SK-N-SH treated with all-trans-retinoic acid at 6 μM for 48 hours (cell line): ENCODE results near the gene ZNF789.

Experiments used
- ATAC-seq: fragments of 200-7000 bp; cut with Tn5 transposase; 3 replicates; pipeline ENCODE4 v1.9.1; 2020; ENCODE audit warnings: mild to moderate bottlenecking, moderate library complexity
- CSDC2 ChIP-seq: fragments of 250-450 bp; sonication (Bioruptor Pico); IDR thresholded peaks from 2 replicates; pipeline ENCODE4 v1.5.0; 2020; ENCODE audit warnings: mild to moderate bottlenecking, moderate library complexity
- CSRNP3 ChIP-seq: fragments of 250-450 bp; sonication (Bioruptor Pico); IDR thresholded peaks from 2 replicates; pipeline ENCODE4 v1.5.1; 2021; ENCODE audit warnings: mild to moderate bottlenecking, moderate library complexity
- GLIS3 ChIP-seq: fragments of 250-450 bp; sonication (Bioruptor Pico); IDR thresholded peaks from 2 replicates; pipeline ENCODE4 v1.5.0; 2020; ENCODE audit warnings: mild to moderate bottlenecking, moderate library complexity
- OSR1 ChIP-seq: fragments of 250-450 bp; sonication (Bioruptor Pico); IDR thresholded peaks from 2 replicates; pipeline ENCODE4 v1.8.0; 2022; ENCODE audit warnings: moderate library complexity, mild to moderate bottlenecking, inconsistent platforms
- POU6F1 ChIP-seq: fragments of 250-450 bp; sonication (Bioruptor Pico); IDR thresholded peaks from 2 replicates; pipeline ENCODE4 v1.8.0; 2021; ENCODE audit warnings: low read depth, mild to moderate bottlenecking, moderate library complexity, borderline replicate concordance
- PPARA ChIP-seq: fragments of 250-450 bp; sonication (Bioruptor Pico); IDR thresholded peaks from 2 replicates; pipeline ENCODE4 v1.5.0; 2020; ENCODE audit warnings: mild to moderate bottlenecking, borderline replicate concordance
- RARB ChIP-seq: fragments of 250-450 bp; sonication (Bioruptor Pico); IDR thresholded peaks from 2 replicates; pipeline ENCODE4 v1.8.0; 2021; ENCODE audit warnings: mild to moderate bottlenecking, moderate library complexity
- ZFP3 ChIP-seq: fragments of 250-450 bp; sonication (Bioruptor Pico); IDR thresholded peaks from 2 replicates; pipeline ENCODE4 v1.5.0; 2020; ENCODE audit warnings: mild to moderate bottlenecking, moderate library complexity
- ZFP30 ChIP-seq: fragments of 450-650 bp; formaldehyde crosslinking; IDR thresholded peaks from 2 replicates; pipeline ENCODE4 v1.5.0; 2022; ENCODE audit warnings: mild to moderate bottlenecking, moderate library complexity
- ZNF70 ChIP-seq: fragments of 450-650 bp; formaldehyde crosslinking; IDR thresholded peaks from 2 replicates; pipeline ENCODE4 v1.5.0; 2020; ENCODE audit warnings: mild to moderate bottlenecking, moderate library complexity
- ZNF8 ChIP-seq: fragments of 450-650 bp; formaldehyde crosslinking; IDR thresholded peaks from 2 replicates; pipeline ENCODE4 v1.5.0; 2020; ENCODE audit warnings: mild to moderate bottlenecking, moderate library complexity

ZNF789 gene

GRCh38 chr7:99525713-99526440 lies 53.2 kb downstream of the ZNF789 start:
- peak; percentile 83 for ATAC-seq
- TF ChIP-seq CSRNP3 (CRISPR knock-in tag) (no peak), ZFP3 (CRISPR knock-in tag) (no peak), PPARA (CRISPR knock-in tag) (no peak), CSDC2 (no peak), ZNF70 (no peak), RARB (CRISPR knock-in tag) (no peak), OSR1 (CRISPR knock-in tag) (no peak), POU6F1 (CRISPR knock-in tag) (no peak), ZFP30 (no peak), GLIS3 (CRISPR knock-in tag) (no peak), ZNF8 (CRISPR knock-in tag) (no peak)

GRCh38 chr7:99531354-99531765 lies 58.7 kb downstream of the ZNF789 start:
- TF ChIP-seq CSDC2: 0 out of 2 replicates have a peak, but pooled peaks have one; percentile 17
- no peak for TF ChIP-seq ZNF70
- ATAC-seq: no peak

GRCh38 chr7:99535667-99536066 lies 63.0 kb downstream of the ZNF789 start:
- no peak for ATAC-seq
- no peak for TF ChIP-seq RARB (CRISPR knock-in tag)
- TF ChIP-seq ZFP30: no peak
- TF ChIP-seq CSDC2: no peak
- TF ChIP-seq GLIS3 (CRISPR knock-in tag): no peak
